Measurements from ENCODE around the gene B3GALT6. TPM values are rescaled to one million over a fixed set of nuclear protein-coding genes. Genes with fewer than 3 reads are reported as not detected.
A peak's percentile ranks its signal among the peaks of the same experiment; 100 is the strongest.

B3GALT6 gene
- total RNA-seq, 2 donors from 2014 or later, result 10.9 to 16.7 TPM

GRCh38 chr1:1239614-1240347 lies 7.7 kb downstream of the B3GALT6 start:
- H3K27me3 Mint-ChIP-seq, result no peaks in the 10 kb centered on the region
- peaks cover 1% of the 10 kb centered on the region for H3K36me3 Mint-ChIP-seq (ENCODE audit: low read depth)
- ATAC-seq (replicated peaks), result no peak
- H3K9me3 Mint-ChIP-seq, result no peaks in the 10 kb centered on the region
- H3K4me3 Mint-ChIP-seq, result no peak overlapping the region
- no peak overlapping the region for H3K27ac Mint-ChIP-seq
- H3K4me1 Mint-ChIP-seq, result no peaks in the 10 kb centered on the region

GRCh38 chr1:1240348-1240732 lies 8.3 kb downstream of the B3GALT6 start:
- Mint-ChIP-seq H3K4me3 (no peak overlapping the region), H3K4me1 (no peaks in the 10 kb centered on the region), H3K27me3 (no peaks in the 10 kb centered on the region), H3K27ac (no peak overlapping the region), H3K36me3 (ENCODE audit: low read depth) (no peaks in the 10 kb centered on the region), H3K9me3 (no peaks in the 10 kb centered on the region)
- no peak for ATAC-seq (replicated peaks)

DNA sequence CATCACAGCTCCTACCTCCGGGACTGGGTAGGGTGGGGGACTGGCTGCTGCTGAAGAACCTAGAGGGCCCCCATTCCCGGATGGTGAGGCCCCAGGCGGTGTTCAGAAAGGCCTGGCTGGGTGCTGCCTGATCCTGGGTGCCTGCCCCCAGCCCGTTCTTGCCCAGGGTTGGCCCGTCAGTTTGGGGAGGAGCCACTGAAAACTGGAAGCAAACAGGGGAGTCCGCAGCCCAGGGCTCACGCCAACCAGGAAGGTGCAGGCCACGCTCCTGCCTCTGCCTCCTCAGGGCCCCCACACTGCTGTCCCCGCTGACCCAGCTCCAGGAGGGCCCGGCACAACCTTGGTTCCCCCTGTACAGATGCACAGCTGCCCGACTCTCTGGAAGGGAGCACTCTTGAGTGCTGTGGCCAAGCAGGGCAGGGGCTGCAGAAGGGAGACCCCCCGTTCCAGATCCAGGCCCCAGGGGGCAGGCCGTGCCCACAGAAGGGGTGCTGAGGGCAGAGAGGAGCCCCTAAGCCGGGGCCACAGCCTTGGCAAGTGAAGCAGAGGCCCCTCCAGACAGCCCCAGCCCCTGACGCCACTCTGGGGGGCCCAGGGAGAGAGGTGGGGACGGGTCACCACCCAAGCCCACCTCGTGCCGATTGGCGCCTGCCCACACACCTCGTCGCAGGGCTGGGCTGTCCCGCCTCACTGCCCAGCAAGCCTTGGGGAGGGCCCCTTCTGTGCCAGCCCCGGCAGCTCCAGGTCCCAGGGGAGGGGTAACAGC lies 9.0 kb downstream of the B3GALT6 start:
- no peaks in the 10 kb centered on the region for H3K36me3 Mint-ChIP-seq (ENCODE audit: low read depth)
- ATAC-seq (replicated peaks), result no peak
- H3K27me3 Mint-ChIP-seq, result no peaks in the 10 kb centered on the region
- H3K4me3 Mint-ChIP-seq, result no peak overlapping the region
- no peaks in the 10 kb centered on the region for H3K4me1 Mint-ChIP-seq
- no peak overlapping the region for H3K27ac Mint-ChIP-seq
- no peaks in the 10 kb centered on the region for H3K9me3 Mint-ChIP-seq

GRCh38 chr1:1241588-1242219 lies 9.7 kb downstream of the B3GALT6 start:
- Mint-ChIP-seq H3K27me3 (no peaks in the 10 kb centered on the region), H3K4me1 (no peaks in the 10 kb centered on the region), H3K4me3 (no peak overlapping the region), H3K9me3 (no peaks in the 10 kb centered on the region), H3K27ac (no peak overlapping the region), H3K36me3 (ENCODE audit: low read depth) (no peaks in the 10 kb centered on the region)
- no peak for ATAC-seq (replicated peaks)

GRCh38 chr1:1242461-1243265 lies 10.6 kb downstream of the B3GALT6 start:
- Mint-ChIP-seq H3K27ac (no peak overlapping the region), H3K36me3 (ENCODE audit: low read depth) (no peaks in the 10 kb centered on the region), H3K9me3 (no peaks in the 10 kb centered on the region), H3K27me3 (no peaks in the 10 kb centered on the region), H3K4me1 (no peaks in the 10 kb centered on the region), H3K4me3 (no peak overlapping the region)
- ATAC-seq (replicated peaks), result no peak

DNA sequence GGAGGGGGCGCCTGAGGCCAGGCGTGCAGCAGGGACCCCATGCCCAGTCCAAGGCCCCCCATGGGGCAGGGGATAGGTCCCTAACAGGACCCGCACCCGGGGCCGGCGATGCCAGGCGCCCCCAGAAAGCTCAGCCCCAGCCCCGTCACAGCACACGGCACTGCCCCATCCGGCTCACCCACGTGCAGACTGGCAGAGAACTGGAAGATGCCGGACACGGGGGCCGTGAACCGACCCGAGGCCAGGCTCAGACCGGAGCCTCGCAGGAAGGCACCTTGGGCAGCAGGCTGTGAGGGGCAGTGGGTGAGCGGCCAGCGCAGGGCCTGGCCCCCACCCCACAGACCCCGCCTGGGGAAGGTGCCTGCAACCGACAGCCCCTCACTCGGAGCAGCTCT lies 11.2 kb downstream of the B3GALT6 start:
- no peak for ATAC-seq (replicated peaks)
- no peaks in the 10 kb centered on the region for H3K9me3 Mint-ChIP-seq
- H3K27ac Mint-ChIP-seq, result no peak overlapping the region
- no peaks in the 10 kb centered on the region for H3K27me3 Mint-ChIP-seq
- no peak overlapping the region for H3K4me3 Mint-ChIP-seq
- H3K36me3 Mint-ChIP-seq (ENCODE audit: low read depth), result no peaks in the 10 kb centered on the region
- no peaks in the 10 kb centered on the region for H3K4me1 Mint-ChIP-seq

- Mint-ChIP-seq H3K27ac (no peak overlapping the region), H3K36me3 (ENCODE audit: low read depth) (no peaks in the 10 kb centered on the region), H3K4me3 (no peak overlapping the region), H3K27me3 (no peaks in the 10 kb centered on the region), H3K4me1 (no peaks in the 10 kb centered on the region), H3K9me3 (no peaks in the 10 kb centered on the region)
- ATAC-seq (replicated peaks), result peak; percentile 14
These were observed 11.8 kb downstream of the B3GALT6 start for GRCh38 chr1:1243807-1244191.

DNA sequence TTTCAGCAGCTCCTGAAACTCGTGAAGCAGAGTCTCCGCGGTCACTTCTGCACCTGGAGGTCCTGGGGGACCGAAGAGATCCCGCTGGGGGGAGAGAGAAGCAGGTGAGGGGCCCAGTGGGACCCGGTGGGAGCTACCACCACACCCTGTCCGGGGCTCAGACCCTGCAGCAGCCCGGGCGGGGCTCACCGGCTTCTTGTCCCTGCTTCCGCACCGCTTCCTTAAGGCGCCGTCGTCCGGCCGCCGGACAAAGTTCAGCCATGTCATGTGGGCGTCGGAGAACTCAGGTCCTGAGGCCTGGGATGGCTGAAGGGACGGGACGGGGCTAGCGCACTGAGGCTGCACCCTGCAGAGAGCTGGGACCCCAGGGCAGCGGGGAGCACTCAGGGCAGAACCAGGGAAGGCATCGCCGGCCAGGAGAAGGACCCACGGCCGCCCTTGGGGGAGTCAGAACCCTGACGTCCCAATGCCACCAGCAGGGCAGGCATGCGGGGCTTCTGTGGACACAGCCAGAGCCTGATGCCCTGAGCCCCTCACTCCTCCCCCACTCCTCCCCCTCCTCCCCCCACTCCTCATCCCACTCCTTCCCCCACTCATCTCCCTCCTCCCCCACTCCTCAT lies 12.3 kb downstream of the B3GALT6 start:
- Mint-ChIP-seq H3K4me3 (no peak overlapping the region), H3K27me3 (no peaks in the 10 kb centered on the region), H3K4me1 (no peaks in the 10 kb centered on the region), H3K36me3 (ENCODE audit: low read depth) (no peaks in the 10 kb centered on the region), H3K27ac (no peak overlapping the region), H3K9me3 (no peaks in the 10 kb centered on the region)
- peak; percentile 16 for ATAC-seq (replicated peaks)

DNA sequence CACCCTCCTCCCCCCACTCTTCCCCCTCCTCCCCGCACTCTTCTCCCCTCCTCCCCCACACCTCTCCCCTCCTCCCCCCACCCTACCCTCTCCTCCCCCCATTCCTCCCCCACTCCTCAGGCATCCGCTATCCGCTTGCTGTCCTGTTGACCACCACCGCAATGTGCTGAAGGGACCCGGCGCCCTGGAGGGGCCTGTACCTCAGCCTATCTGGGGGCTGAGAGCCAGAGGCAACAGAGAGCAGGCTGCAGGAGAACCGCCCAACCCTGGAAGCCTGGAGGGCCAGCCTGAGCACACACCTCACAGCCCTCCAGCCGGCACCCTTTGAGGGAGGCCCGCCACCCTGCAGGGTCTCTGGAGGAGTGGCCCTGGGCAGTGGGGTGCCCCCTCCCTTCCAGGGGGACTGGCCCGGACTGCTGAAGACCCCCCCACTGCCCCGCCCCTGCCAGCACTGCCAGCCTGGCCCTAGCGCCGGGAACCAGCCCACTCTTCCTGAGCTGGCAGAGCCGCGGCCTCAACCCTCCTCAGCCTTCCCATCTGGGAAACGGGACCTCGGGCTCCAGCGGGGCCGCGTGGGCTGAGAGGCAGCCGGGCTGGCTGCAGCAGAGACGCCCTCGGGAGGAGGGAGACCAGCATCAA lies 13.3 kb downstream of the B3GALT6 start:
- no peak overlapping the region for H3K4me3 Mint-ChIP-seq
- no peak overlapping the region for H3K27ac Mint-ChIP-seq
- H3K9me3 Mint-ChIP-seq, result no peaks in the 10 kb centered on the region
- ATAC-seq (replicated peaks), result no peak
- no peaks in the 10 kb centered on the region for H3K4me1 Mint-ChIP-seq
- no peaks in the 10 kb centered on the region for H3K27me3 Mint-ChIP-seq
- H3K36me3 Mint-ChIP-seq (ENCODE audit: low read depth), result no peaks in the 10 kb centered on the region

GRCh38 chr1:1245817-1246576 lies 14.0 kb downstream of the B3GALT6 start:
- Mint-ChIP-seq H3K9me3 (no peaks in the 10 kb centered on the region), H3K36me3 (ENCODE audit: low read depth) (peaks cover 2% of the 10 kb centered on the region), H3K27ac (no peak overlapping the region), H3K4me1 (no peaks in the 10 kb centered on the region), H3K4me3 (no peak overlapping the region), H3K27me3 (no peaks in the 10 kb centered on the region)
- no peak for ATAC-seq (replicated peaks)

DNA sequence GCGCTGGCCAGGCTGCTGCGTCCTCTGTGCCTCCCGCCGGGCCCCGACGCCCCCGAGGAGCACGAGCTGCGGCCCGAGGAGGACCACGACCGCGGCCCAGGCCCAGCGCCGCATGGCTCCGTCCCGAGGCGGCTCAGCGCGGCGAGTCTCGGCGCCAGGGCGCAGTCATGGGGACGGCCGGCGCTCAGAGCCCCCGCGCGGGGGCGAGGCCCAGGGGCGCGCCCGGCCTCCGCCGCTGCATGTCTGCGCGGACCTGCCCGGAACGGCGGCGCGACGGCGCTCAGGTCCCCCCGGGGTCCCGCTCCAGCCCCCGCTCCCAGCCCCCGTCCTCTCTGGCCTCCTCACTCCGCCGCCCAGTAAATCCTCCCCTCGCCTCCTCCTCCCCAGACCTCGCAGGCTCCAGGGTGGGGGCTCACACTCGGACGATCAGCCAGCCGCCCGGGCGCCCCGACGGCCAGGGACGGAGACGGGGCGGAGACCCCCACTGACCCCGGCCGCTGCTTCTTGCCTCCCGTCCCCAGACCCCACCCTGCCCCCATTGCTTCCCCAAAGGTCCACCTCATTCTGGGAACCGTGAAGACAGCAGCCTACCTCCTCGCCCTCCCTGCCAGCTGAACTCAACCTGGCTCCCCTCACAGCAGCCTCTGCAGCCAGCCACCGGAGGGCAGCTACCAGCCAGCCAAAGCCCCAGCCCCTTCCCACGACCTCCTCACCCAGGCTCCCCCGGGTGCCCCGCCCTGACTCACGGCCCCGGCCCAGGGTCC lies 14.7 kb downstream of the B3GALT6 start, which contains the start of gene C1QTNF12:
Gene C1QTNF12, minus strand, starts transcription at position 146 of the 764 bp plus-strand sequence. Its CDS starts 32 bp downstream, at position 114.
- Mint-ChIP-seq H3K36me3 (ENCODE audit: low read depth) (peaks cover 5% of the 10 kb centered on the region), H3K27ac (no peak within 1 kb of the TSS), H3K4me1 (no peaks in the 10 kb centered on the region), H3K27me3 (no peaks in the 10 kb centered on the region), H3K4me3 (no peak within 1 kb of the TSS), H3K9me3 (no peaks in the 10 kb centered on the region)
- ATAC-seq (replicated peaks), result no peak

DNA sequence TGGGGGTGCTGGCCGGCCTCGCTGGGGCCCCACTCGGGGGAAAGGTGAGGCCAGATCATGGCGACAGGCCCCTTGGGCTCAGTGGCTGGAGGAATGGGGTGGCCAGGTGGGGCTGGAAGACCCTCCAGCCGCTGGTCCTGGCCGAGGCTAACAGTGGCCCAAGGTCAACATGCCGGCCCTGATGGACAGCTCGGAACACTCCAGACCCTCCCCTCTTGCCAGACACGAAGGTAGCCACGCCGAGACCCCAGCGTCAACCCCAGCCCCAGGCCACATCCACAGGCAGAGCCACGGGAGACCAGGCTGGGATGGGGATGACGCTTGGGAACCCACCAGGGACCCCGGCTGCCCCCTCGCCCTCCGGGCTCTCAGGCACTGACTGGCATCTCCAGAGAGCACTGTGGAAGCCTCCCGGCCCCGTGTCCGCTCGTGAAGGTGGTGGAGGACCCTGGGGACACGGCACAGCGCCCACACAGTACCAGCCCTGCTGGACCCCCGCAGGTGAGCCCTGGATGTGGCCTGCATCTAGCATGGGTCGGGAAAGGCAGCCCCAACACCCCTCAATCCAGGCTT lies 15.4 kb downstream of the B3GALT6 start:
- H3K4me3 Mint-ChIP-seq, result no peak overlapping the region
- no peak for ATAC-seq (replicated peaks)
- no peaks in the 10 kb centered on the region for H3K4me1 Mint-ChIP-seq
- H3K27me3 Mint-ChIP-seq, result no peaks in the 10 kb centered on the region
- H3K36me3 Mint-ChIP-seq (ENCODE audit: low read depth), result peaks cover 5% of the 10 kb centered on the region
- H3K27ac Mint-ChIP-seq, result no peak overlapping the region
- H3K9me3 Mint-ChIP-seq, result no peaks in the 10 kb centered on the region
